Hepatocyte (in vitro differentiated cells): ENCODE measurements around the gene CFAP99.

ENCODE experiments used
- CTCF ChIP-seq: fragments of 200-600 bp; sonication (generic); IDR thresholded peaks from 2 replicates; pipeline ENCODE4 v1.5.1; 2016; ENCODE audit warnings: antibody characterized with exemption, mild to moderate bottlenecking; ENCODE audit not compliant: poor library complexity
- EZH2 ChIP-seq: fragments of 200-600 bp; sonication (generic); IDR thresholded peaks from 2 replicates; pipeline ENCODE4 v1.6.1; 2016; ENCODE audit warnings: antibody characterized with exemption, mild to moderate bottlenecking, borderline replicate concordance
- EZH2phosphoT487 ChIP-seq: fragments of 200-600 bp; sonication (generic); IDR thresholded peaks from one replicate; pipeline ENCODE4 v1.6.1; 2018; ENCODE audit warnings: antibody characterized with exemption, mild to moderate bottlenecking, low read depth, moderate library complexity; ENCODE audit not compliant: unreplicated experiment, severe bottlenecking

GRCh38 chr4:2390784-2391421, 27.9 kb upstream of the CFAP99 start:
- TF ChIP-seq CTCF (no peak), EZH2 (no peak), EZH2phosphoT487 (no peak)
